ENCODE results near the gene IGF1R. TPM values are rescaled to one million over a fixed set of nuclear protein-coding genes. Genes with fewer than 3 reads are reported as not detected.

The IGF1R gene
- total RNA-seq, 2 experiments from 2014 or later: 22.8 to 24.7 TPM

- ChIA-PET POLR2A (no interaction called here), CTCF (no interaction called here)
- H3K9me3 Mint-ChIP-seq: peaks cover 12% of the 10 kb centered on the region
- ATAC-seq (no peak), DNase-seq (no peak)
- no peak overlapping the region for H3K27ac Mint-ChIP-seq
- H3K27me3 Mint-ChIP-seq: peaks cover 3% of the 10 kb centered on the region
- no peaks in the 10 kb centered on the region for H3K4me1 Mint-ChIP-seq (ENCODE audit: low read depth)
- peaks cover 2% of the 10 kb centered on the region for H3K36me3 Mint-ChIP-seq (ENCODE audit: low read depth)
- intact Hi-C loops (cut with micrococcal nuclease): no loop called here
- TF ChIP-seq, protein P1, sequence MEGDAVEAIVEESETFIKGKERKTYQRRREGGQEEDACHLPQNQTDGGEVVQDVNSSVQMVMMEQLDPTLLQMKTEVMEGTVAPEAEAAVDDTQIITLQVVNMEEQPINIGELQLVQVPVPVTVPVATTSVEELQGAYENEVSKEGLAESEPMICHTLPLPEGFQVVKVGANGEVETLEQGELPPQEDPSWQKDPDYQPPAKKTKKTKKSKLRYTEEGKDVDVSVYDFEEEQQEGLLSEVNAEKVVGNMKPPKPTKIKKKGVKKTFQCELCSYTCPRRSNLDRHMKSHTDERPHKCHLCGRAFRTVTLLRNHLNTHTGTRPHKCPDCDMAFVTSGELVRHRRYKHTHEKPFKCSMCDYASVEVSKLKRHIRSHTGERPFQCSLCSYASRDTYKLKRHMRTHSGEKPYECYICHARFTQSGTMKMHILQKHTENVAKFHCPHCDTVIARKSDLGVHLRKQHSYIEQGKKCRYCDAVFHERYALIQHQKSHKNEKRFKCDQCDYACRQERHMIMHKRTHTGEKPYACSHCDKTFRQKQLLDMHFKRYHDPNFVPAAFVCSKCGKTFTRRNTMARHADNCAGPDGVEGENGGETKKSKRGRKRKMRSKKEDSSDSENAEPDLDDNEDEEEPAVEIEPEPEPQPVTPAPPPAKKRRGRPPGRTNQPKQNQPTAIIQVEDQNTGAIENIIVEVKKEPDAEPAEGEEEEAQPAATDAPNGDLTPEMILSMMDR (IDR thresholded peaks at IDR 0.05): no peak
- H3K4me3 Mint-ChIP-seq: no peak overlapping the region
Measured at GRCh38 chr15:98981851-98982722, 333.7 kb downstream of the IGF1R start.

DNA sequence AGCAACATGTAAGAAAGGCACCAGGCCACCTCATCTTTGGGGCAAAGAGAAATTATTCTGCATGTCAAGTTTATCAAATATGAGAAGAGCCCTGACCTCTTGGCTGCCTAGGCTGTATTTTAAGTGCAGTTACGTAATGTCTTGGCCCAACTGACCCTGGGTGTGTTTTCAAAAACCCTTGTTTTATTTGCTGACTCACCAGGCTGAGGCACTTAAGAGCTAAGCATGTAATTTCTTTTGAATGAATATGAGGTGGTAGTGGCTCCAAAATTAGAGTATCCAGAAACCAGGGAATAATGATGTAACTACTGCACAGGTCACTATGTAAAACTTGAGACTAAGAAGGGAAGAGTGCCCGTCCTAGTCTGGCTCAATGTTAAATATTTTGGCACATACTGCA lies 335.0 kb downstream of the IGF1R start:
- H3K27me3 Mint-ChIP-seq: peaks cover 3% of the 10 kb centered on the region
- intact Hi-C loops (cut with micrococcal nuclease): no loop called here
- H3K9me3 Mint-ChIP-seq: peaks cover 13% of the 10 kb centered on the region
- H3K4me1 Mint-ChIP-seq (ENCODE audit: low read depth): no peaks in the 10 kb centered on the region
- TF ChIP-seq, protein P1 (IDR thresholded peaks at IDR 0.05): no peak
- ATAC-seq (no peak), DNase-seq (no peak)
- H3K4me3 Mint-ChIP-seq: no peak overlapping the region
- peaks cover 2% of the 10 kb centered on the region for H3K36me3 Mint-ChIP-seq (ENCODE audit: low read depth)
- POLR2A ChIA-PET: no interaction called here
- no peak overlapping the region for H3K27ac Mint-ChIP-seq
- CTCF ChIA-PET: no interaction called here

DNA sequence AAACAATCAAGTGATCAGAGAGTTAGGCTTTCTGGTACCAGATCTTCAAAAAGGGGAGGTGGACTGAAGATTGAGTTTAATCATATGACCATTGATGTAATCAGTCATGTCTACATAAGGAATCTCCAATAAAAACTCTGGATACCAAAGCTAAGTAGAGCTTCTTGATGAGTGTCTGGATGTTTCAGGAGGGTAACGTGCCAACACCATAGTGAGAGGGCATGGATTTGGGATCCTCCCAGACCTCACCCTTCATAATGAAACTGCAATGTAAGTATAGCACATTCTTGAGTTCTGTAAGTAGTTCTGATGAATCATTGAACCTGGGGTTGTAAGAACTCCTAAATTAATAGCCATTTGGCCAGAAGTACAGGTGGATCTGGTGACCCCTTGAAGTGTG lies 337.9 kb downstream of the IGF1R start:
- H3K4me3 Mint-ChIP-seq: no peak overlapping the region
- H3K36me3 Mint-ChIP-seq (ENCODE audit: low read depth): peaks cover 2% of the 10 kb centered on the region
- TF ChIP-seq, protein P1 (IDR thresholded peaks at IDR 0.05): no peak
- peaks cover 13% of the 10 kb centered on the region for H3K9me3 Mint-ChIP-seq
- intact Hi-C loops (cut with micrococcal nuclease): no loop called here
- ChIA-PET POLR2A (interaction anchor here (0.6 kb wide), 1 partner anchor 44 kb away, joined by 3 read pairs; no protein-coding TSS in a partner anchor), CTCF (interaction anchor here (1.1 kb wide), 1 partner anchor 467 kb away, joined by 3 read pairs; no protein-coding TSS in a partner anchor)
- no peaks in the 10 kb centered on the region for H3K4me1 Mint-ChIP-seq (ENCODE audit: low read depth)
- no peak overlapping the region for H3K27ac Mint-ChIP-seq
- ATAC-seq (no peak), DNase-seq (no peak)
- peaks cover 3% of the 10 kb centered on the region for H3K27me3 Mint-ChIP-seq

DNA sequence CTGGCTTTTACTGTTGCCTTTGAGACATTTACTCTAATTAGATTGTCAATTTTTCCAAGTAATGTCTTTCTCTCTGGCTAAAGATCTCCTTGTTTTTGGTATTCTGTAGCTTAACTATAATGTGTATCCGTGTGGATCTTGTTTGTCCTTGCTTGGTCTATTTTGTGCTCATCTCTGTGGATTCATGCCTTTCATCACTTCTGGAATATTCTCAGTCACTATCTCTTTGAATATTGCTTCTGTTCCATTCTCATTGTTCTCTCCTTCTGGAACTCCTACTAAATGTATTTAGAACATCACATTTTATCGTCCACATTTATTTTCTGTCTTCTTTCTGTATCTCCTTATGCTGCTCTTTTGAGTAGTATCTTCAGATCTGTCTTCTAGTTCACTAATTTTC lies 346.6 kb downstream of the IGF1R start:
- intact Hi-C loops (cut with micrococcal nuclease): no loop called here
- Mint-ChIP-seq H3K4me3 (no peak overlapping the region), H3K4me1 (ENCODE audit: low read depth) (no peaks in the 10 kb centered on the region), H3K27me3 (no peaks in the 10 kb centered on the region), H3K9me3 (peaks cover 8% of the 10 kb centered on the region), H3K27ac (no peak overlapping the region), H3K36me3 (ENCODE audit: low read depth) (no peaks in the 10 kb centered on the region)
- CTCF ChIA-PET: no interaction called here
- DNase-seq (no peak), ATAC-seq (no peak)
- TF ChIP-seq, protein P1 (IDR thresholded peaks at IDR 0.05): no peak
- POLR2A ChIA-PET: no interaction called here

DNA sequence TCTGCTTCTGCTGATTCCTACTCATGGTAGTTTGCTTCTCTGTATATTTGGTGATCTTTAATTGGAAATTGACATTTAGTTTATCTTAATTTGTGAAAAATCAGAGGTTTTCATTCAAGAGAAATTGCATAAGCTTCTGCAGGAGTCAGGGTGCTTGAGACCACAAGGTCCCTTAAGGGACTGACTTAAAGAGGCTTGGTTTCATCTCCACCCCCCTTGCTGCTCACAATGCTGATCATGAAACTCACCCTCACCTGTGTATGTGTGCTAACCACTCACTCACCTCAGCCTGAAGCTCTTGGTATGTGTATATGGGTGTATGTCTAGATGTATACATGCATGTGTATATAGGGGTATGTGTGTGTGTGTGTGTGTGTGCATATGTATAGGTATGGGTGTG lies 347.8 kb downstream of the IGF1R start:
- no peaks in the 10 kb centered on the region for H3K27me3 Mint-ChIP-seq
- no peak overlapping the region for H3K27ac Mint-ChIP-seq
- TF ChIP-seq, protein P1 (IDR thresholded peaks at IDR 0.05): no peak
- no peaks in the 10 kb centered on the region for H3K4me1 Mint-ChIP-seq (ENCODE audit: low read depth)
- intact Hi-C loops (cut with micrococcal nuclease): no loop called here
- no peak overlapping the region for H3K4me3 Mint-ChIP-seq
- no peak for DNase-seq
- CTCF ChIA-PET: interaction anchor here (1.0 kb wide), 1 partner anchor 477 kb away, joined by 3 read pairs; no protein-coding TSS in a partner anchor
- H3K36me3 Mint-ChIP-seq (ENCODE audit: low read depth): no peaks in the 10 kb centered on the region
- no peak for ATAC-seq
- peaks cover 8% of the 10 kb centered on the region for H3K9me3 Mint-ChIP-seq
- POLR2A ChIA-PET: no interaction called here

Data from activated CD8-positive, alpha-beta T cell treated with anti-CD3 and anti-CD28 coated beads for 36 hours (primary cell).